WTC11 (cell line): ENCODE measurements around the gene EGR1. TPM values are rescaled to one million over a fixed set of nuclear protein-coding genes. Genes with fewer than 3 reads are reported as not detected.

Experiments
- ATAC-seq: fragments of 200-7000 bp; cut with Tn5 transposase; 2 replicates; pipeline ENCODE4 v1.10.0; 2021; ENCODE audit warnings: mild to moderate bottlenecking, moderate library complexity
- CTCF ChIA-PET: fragments of 300-600 bp; sonication (Branson Sonifier 250); formaldehyde crosslinking; loops from one replicate; lab custom pipeline; 2021; ENCODE audit warnings: antibody characterized with exemption; lab: Charles Lee
- POLR2A ChIA-PET: fragments of 350-600 bp; sonication (Branson Sonifier 250); formaldehyde crosslinking; loops from one replicate; lab custom pipeline; 2021; ENCODE audit warnings: antibody characterized with exemption; lab: Charles Lee
- DNase-seq: peaks from one replicate; pipeline ENCODE4 v3.0.0; 2021; ENCODE audit warnings: low spot score
- H3K27ac Mint-ChIP-seq: 2 replicates; pipeline ENCODE4 v1.8.0; 2021; ENCODE audit warnings: mixed read lengths
- H3K27me3 Mint-ChIP-seq: 2 replicates; pipeline ENCODE4 v1.8.0; 2021; ENCODE audit warnings: low read depth, mild to moderate bottlenecking, moderate library complexity, mixed read lengths
- H3K36me3 Mint-ChIP-seq: 2 replicates; pipeline ENCODE4 v1.8.0; 2021; ENCODE audit warnings: mixed read lengths
- H3K4me1 Mint-ChIP-seq: 2 replicates; pipeline ENCODE4 v1.8.0; 2022; ENCODE audit warnings: mixed read lengths
- H3K4me3 Mint-ChIP-seq: 2 replicates; pipeline ENCODE4 v1.8.0; 2021; ENCODE audit warnings: mild to moderate bottlenecking, moderate library complexity, mixed read lengths
- H3K9me3 Mint-ChIP-seq: 2 replicates; pipeline ENCODE4 v1.8.0; 2021; ENCODE audit warnings: mixed read lengths
- CDX4 ChIP-seq: fragments of 250-450 bp; sonication (Bioruptor Pico); IDR thresholded peaks from 2 replicates; pipeline ENCODE4 v1.9.0; 2021; ENCODE audit warnings: moderate library complexity, mild to moderate bottlenecking, inconsistent platforms, borderline replicate concordance
- CTCF ChIP-seq: fragments of 200-600 bp; IDR thresholded peaks from 2 replicates; pipeline ENCODE4 v1.8.0; 2022; ENCODE audit warnings: antibody characterized with exemption
- FOXP1 ChIP-seq: sonication (generic); formaldehyde crosslinking; IDR thresholded peaks from 2 replicates; pipeline ENCODE4 v1.8.0; 2022; ENCODE audit warnings: missing genetic modification reagents, mild to moderate bottlenecking, moderate library complexity, borderline replicate concordance
- HMGXB4 ChIP-seq: sonication (generic); formaldehyde crosslinking; IDR thresholded peaks from 2 replicates; pipeline ENCODE4 v1.8.1; 2023; ENCODE audit warnings: mild to moderate bottlenecking, moderate library complexity, missing genetic modification reagents
- NFYB ChIP-seq: sonication (generic); formaldehyde crosslinking; conservative IDR thresholded peaks from 2 replicates; pipeline ENCODE4 v1.8.0; 2022; ENCODE audit warnings: low read depth, missing genetic modification reagents
- OVOL2 ChIP-seq: fragments of 250-450 bp; sonication (Bioruptor Pico); IDR thresholded peaks from 2 replicates; pipeline ENCODE4 v1.9.0; 2021; ENCODE audit warnings: mild to moderate bottlenecking, borderline replicate concordance
- STAT6 ChIP-seq: sonication (generic); formaldehyde crosslinking; conservative IDR thresholded peaks from 2 replicates; pipeline ENCODE4 v1.8.1; 2023; ENCODE audit warnings: mild to moderate bottlenecking, low read depth, missing genetic modification reagents, moderate library complexity
- ZBTB43 ChIP-seq: sonication (generic); formaldehyde crosslinking; IDR thresholded peaks from 2 replicates; pipeline ENCODE4 v1.8.1; 2023; ENCODE audit warnings: mild to moderate bottlenecking, missing genetic modification reagents
- ZNF281 ChIP-seq: sonication (generic); formaldehyde crosslinking; IDR thresholded peaks from 2 replicates; pipeline ENCODE4 v1.8.0; 2023; ENCODE audit warnings: mild to moderate bottlenecking, missing genetic modification reagents
- total RNA-seq: library from RNA; stranded (reverse); gene quantifications from 3 replicates; pipeline ENCODE4 v1.2.3, GENCODE V29; 2021
- TF ChIP-seq, protein P1 (sequence below): fragments of 250-450 bp; sonication (Bioruptor Pico); IDR thresholded peaks from 2 replicates; pipeline ENCODE4 v1.8.0; 2021; ENCODE audit warnings: mild to moderate bottlenecking
- TF ChIP-seq, protein P2 (sequence below): fragments of 250-450 bp; sonication (Bioruptor Pico); IDR thresholded peaks from 2 replicates; pipeline ENCODE4 v1.9.0; 2021; ENCODE audit warnings: mild to moderate bottlenecking

Gene EGR1
- total RNA-seq, 1 experiment from 2014 or later: 15.7 TPM

DNA sequence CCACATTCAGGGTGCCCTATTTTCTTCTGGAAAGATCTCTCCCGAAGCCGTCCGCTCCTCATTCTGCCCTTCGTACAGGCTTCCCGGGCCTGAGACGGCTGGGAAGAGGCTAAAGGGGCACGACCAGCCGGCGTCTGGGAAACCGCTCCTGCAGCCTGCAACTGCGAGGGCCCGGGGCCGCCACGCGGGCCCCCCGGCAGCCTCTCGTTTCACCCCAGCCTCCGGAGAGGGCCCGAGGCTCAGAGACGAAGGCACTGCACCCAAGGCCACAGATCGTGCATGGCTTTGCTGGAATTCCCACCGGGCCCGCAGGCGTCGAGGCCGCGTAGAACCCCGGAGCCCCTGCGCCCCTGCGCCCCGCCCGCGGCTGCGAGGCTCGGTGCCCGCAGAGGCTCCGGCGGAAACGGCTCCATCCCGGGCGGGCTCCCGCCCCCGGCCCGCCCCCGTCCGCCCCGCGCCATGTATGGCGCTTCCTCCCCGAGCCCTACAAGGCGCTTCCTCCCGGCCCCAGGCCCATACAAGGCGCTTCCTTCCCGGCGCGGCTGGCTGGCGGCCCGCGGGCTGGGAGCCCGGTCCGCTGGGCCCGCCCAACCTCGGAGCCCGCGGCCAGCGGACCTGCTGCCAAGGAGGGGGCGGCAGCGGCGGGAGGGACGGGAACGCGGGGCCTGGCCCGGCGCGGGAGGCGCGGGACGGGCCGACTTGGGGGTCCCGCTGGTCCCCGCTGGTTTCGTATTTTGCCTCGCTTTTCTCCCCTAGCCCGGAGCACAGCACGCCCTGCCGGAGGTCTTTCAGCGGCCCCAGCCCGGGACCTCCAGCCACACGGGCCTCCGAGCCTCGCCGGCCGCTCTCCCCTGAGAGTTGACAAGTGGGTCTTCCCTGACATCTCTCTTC is 26.6 kb downstream of the EGR1 start (continued):
- TF ChIP-seq FOXP1 (CRISPR knock-in tag) (0 out of 2 replicates have a peak, but pooled peaks have one; percentile 48), ZNF281 (0 out of 2 replicates have a peak, but pooled peaks have one; percentile 65)
- TF ChIP-seq, protein P1, sequence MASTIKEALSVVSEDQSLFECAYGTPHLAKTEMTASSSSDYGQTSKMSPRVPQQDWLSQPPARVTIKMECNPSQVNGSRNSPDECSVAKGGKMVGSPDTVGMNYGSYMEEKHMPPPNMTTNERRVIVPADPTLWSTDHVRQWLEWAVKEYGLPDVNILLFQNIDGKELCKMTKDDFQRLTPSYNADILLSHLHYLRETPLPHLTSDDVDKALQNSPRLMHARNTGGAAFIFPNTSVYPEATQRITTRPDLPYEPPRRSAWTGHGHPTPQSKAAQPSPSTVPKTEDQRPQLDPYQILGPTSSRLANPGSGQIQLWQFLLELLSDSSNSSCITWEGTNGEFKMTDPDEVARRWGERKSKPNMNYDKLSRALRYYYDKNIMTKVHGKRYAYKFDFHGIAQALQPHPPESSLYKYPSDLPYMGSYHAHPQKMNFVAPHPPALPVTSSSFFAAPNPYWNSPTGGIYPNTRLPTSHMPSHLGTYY: no peak

DNA sequence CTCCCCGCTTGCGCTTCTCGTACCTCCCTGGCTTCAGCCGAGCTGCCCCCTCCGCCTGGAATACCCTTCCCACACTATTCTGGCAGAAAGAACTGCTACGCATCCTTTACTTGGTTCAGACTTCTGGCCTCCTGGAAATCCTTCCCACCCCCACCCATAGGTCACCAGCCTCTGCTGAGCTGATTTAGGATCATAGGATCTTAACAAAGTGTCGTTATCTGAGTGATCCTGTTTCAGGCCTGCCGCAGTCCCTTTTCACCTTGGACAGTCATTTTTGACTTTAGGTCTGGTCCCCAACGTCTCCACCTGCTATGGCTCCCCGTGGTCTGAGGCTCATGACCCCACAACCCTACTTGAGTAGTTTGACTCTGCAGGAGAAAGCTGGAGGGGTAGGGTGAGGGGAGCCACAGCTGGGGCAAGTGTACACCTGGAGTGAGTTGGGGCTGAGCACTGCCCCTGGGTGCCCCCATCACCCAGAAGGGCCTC is 27.3 kb downstream of the EGR1 start:
- H3K4me1 Mint-ChIP-seq: peaks cover 20% of the 10 kb centered on the region
- peak overlapping the region; percentile 82 for H3K4me3 Mint-ChIP-seq
- CTCF ChIA-PET: interaction anchor here (1.1 to 2.8 kb wide), 5 partner anchors 10 to 140 kb away, joined by 3 to 19 read pairs (median 10); partner anchors contain the start of genes EGR1 and KDM3B
- no peak for TF ChIP-seq ZBTB43 (CRISPR knock-in tag)
- TF ChIP-seq HMGXB4 (CRISPR knock-in tag): no peak
- no peak for TF ChIP-seq FOXP1 (CRISPR knock-in tag)
- TF ChIP-seq, protein P2, sequence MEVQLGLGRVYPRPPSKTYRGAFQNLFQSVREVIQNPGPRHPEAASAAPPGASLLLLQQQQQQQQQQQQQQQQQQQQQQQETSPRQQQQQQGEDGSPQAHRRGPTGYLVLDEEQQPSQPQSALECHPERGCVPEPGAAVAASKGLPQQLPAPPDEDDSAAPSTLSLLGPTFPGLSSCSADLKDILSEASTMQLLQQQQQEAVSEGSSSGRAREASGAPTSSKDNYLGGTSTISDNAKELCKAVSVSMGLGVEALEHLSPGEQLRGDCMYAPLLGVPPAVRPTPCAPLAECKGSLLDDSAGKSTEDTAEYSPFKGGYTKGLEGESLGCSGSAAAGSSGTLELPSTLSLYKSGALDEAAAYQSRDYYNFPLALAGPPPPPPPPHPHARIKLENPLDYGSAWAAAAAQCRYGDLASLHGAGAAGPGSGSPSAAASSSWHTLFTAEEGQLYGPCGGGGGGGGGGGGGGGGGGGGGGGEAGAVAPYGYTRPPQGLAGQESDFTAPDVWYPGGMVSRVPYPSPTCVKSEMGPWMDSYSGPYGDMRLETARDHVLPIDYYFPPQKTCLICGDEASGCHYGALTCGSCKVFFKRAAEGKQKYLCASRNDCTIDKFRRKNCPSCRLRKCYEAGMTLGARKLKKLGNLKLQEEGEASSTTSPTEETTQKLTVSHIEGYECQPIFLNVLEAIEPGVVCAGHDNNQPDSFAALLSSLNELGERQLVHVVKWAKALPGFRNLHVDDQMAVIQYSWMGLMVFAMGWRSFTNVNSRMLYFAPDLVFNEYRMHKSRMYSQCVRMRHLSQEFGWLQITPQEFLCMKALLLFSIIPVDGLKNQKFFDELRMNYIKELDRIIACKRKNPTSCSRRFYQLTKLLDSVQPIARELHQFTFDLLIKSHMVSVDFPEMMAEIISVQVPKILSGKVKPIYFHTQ: no peak
- TF ChIP-seq OVOL2 (CRISPR knock-in tag): no peak
- no peak for TF ChIP-seq CDX4 (CRISPR knock-in tag)
- TF ChIP-seq CTCF: no peak
- no peak for TF ChIP-seq STAT6
- TF ChIP-seq NFYB (CRISPR knock-in tag): no peak
- H3K27ac Mint-ChIP-seq: peak overlapping the region; percentile 92
- no peaks in the 10 kb centered on the region for H3K36me3 Mint-ChIP-seq
- no peak for DNase-seq
- H3K27me3 Mint-ChIP-seq: peaks cover 39% of the 10 kb centered on the region
- POLR2A ChIA-PET: interaction anchor here (2.5 kb wide), 1 partner anchor 27 kb away, joined by 22 read pairs; the partner anchor contains the start of gene EGR1
- no peak for ATAC-seq
- H3K9me3 Mint-ChIP-seq: no peaks in the 10 kb centered on the region
